ENCODE measurements around the gene ARV1. TPM values are rescaled to one million over a fixed set of nuclear protein-coding genes. Genes with fewer than 3 reads are reported as not detected.

Gene ARV1
- polyA plus RNA-seq, 1 donor (not counting 4 experiments of a cell fraction or from before 2014, with no cell fraction given) = 38.1 TPM

DNA sequence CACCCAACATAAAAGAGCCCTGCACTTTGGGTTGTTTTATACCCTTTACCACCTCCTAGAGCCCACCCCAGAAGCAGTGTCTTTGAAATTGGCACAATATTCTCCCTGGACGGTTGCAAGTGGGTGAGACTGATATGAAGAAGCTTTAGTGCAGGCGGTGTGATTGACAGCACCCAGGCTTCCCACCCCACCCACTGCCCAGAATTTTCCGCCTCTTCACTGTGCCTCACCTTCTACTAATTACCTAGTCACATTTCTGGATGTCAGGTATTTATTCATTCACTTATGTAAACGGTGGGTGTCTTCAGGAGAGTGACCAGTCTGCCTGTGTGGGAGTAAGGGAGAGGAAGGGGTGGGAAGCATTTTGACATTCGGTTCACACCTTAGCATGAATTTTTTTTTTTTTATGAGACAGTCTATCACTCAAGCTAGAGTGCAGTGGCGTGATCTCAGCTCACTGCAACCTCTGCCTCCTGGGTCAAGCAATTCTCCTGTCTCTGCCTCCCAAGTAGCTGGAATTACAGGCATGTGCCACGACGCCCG is 62.9 kb downstream of the ARV1 start:
- dilution Hi-C loops (cut with MboI; ENCODE audit: extremely low pct_ligation_motif_present, low sequenced_read_pairs) = no loop called here
- no peaks in the 10 kb centered on the region for H4K20me1 ChIP-seq (ENCODE audit: control insufficient read depth, extremely low read depth, insufficient read depth, low read length)
- no peaks in the 10 kb centered on the region for H3K27me3 ChIP-seq (ENCODE audit: control insufficient read depth, extremely low read depth, insufficient read depth, low read length)
- H3K9me3 ChIP-seq (ENCODE audit: control insufficient read depth, low read depth, low read length) = no peaks in the 10 kb centered on the region
- no peak for DNase-seq (ENCODE audit: low read depth, low spot score)
- no peak overlapping the region for H3K27ac ChIP-seq (ENCODE audit: control insufficient read depth, insufficient read depth, low read length)
- no peaks in the 10 kb centered on the region for H3K36me3 ChIP-seq (ENCODE audit: control insufficient read depth in 2 of 2, extremely low read depth in 1 of 2, insufficient read depth in 2 of 2, low read length in 2 of 2)
- TF ChIP-seq CTCF (optimal IDR thresholded peaks at IDR 0.05 in 1 of 3, IDR thresholded peaks at IDR 0.05 in 1 of 3, conservative IDR thresholded peaks at IDR 0.05 in 1 of 3; ENCODE audit: extremely low read depth in 1 of 3, insufficient read depth in 2 of 3, low read length in 3 of 3) = no peak
- no peak for TF ChIP-seq EZH2 (IDR thresholded peaks at IDR 0.05; ENCODE audit: low read length)
- H3K4me3 ChIP-seq (ENCODE audit: control insufficient read depth in 2 of 3, extremely low read depth in 1 of 3, insufficient read depth in 2 of 3, low read depth in 1 of 3, low read length in 3 of 3) = no peak overlapping the region
- peaks cover 21% of the 10 kb centered on the region for H3K4me1 ChIP-seq (ENCODE audit: control insufficient read depth, extremely low read depth, insufficient read depth, low read length)
- H3K79me2 ChIP-seq (ENCODE audit: control insufficient read depth, insufficient read depth, low read length) = peaks cover 19% of the 10 kb centered on the region
- H3K9me1 ChIP-seq (ENCODE audit: control insufficient read depth, extremely low read depth, insufficient read depth, low read length) = no peaks in the 10 kb centered on the region
- H2AFZ ChIP-seq (ENCODE audit: control insufficient read depth, low read length) = no peak overlapping the region
- H3K4me2 ChIP-seq (ENCODE audit: control insufficient read depth, extremely low read depth, insufficient read depth, low read depth, low read length) = no peak overlapping the region
- FAIRE-seq = no peak
- H3K9ac ChIP-seq (ENCODE audit: control insufficient read depth, extremely low read depth, insufficient read depth, low read length) = no peak overlapping the region

- peaks cover 8% of the 10 kb centered on the region for H3K4me1 ChIP-seq (ENCODE audit: control insufficient read depth, extremely low read depth, insufficient read depth, low read length)
- H3K27me3 ChIP-seq (ENCODE audit: control insufficient read depth, extremely low read depth, insufficient read depth, low read length) = no peaks in the 10 kb centered on the region
- TF ChIP-seq EZH2 (IDR thresholded peaks at IDR 0.05; ENCODE audit: low read length) (no peak), CTCF (optimal IDR thresholded peaks at IDR 0.05 in 1 of 3, IDR thresholded peaks at IDR 0.05 in 1 of 3, conservative IDR thresholded peaks at IDR 0.05 in 1 of 3; ENCODE audit: extremely low read depth in 1 of 3, insufficient read depth in 2 of 3, low read length in 3 of 3) (no peak)
- H3K9ac ChIP-seq (ENCODE audit: control insufficient read depth, extremely low read depth, insufficient read depth, low read length) = no peak overlapping the region
- H2AFZ ChIP-seq (ENCODE audit: control insufficient read depth, low read length) = no peak overlapping the region
- no peak overlapping the region for H3K4me3 ChIP-seq (ENCODE audit: control insufficient read depth in 2 of 3, extremely low read depth in 1 of 3, insufficient read depth in 2 of 3, low read depth in 1 of 3, low read length in 3 of 3)
- no peak overlapping the region for H3K4me2 ChIP-seq (ENCODE audit: control insufficient read depth, extremely low read depth, insufficient read depth, low read depth, low read length)
- no peak for DNase-seq (ENCODE audit: low read depth, low spot score)
- no peak for FAIRE-seq
- no peaks in the 10 kb centered on the region for H3K79me2 ChIP-seq (ENCODE audit: control insufficient read depth, insufficient read depth, low read length)
- H4K20me1 ChIP-seq (ENCODE audit: control insufficient read depth, extremely low read depth, insufficient read depth, low read length) = no peaks in the 10 kb centered on the region
- no peaks in the 10 kb centered on the region for H3K36me3 ChIP-seq (ENCODE audit: control insufficient read depth in 2 of 2, extremely low read depth in 1 of 2, insufficient read depth in 2 of 2, low read length in 2 of 2)
- dilution Hi-C loops (cut with MboI; ENCODE audit: extremely low pct_ligation_motif_present, low sequenced_read_pairs) = no loop called here
- no peak overlapping the region for H3K27ac ChIP-seq (ENCODE audit: control insufficient read depth, insufficient read depth, low read length)
- H3K9me3 ChIP-seq (ENCODE audit: control insufficient read depth, low read depth, low read length) = no peaks in the 10 kb centered on the region
- H3K9me1 ChIP-seq (ENCODE audit: control insufficient read depth, extremely low read depth, insufficient read depth, low read length) = no peaks in the 10 kb centered on the region
These were observed 65.7 kb downstream of the ARV1 start for GRCh38 chr1:231044588-231044987.
